ENCODE measurements around the gene ONECUT3.
"Not testable (repeated sequence)": the region's sequence is repeated elsewhere in the genome, so short reads cannot be mapped to it uniquely, and the experiment has no call there.

Gene ONECUT3

GRCh38 chr19:1756705-1757465, 3.6 kb downstream of the ONECUT3 start:
- DNase-seq = no peak

GRCh38 chr19:1757468-1758230, 4.3 kb downstream of the ONECUT3 start:
- no peak for DNase-seq

- no peak for DNase-seq
Measured at GRCh38 chr19:1758231-1758577, 4.9 kb downstream of the ONECUT3 start.

GRCh38 chr19:1758959-1759903, 5.9 kb downstream of the ONECUT3 start:
- no peak for DNase-seq

- no peak for DNase-seq
Measured at GRCh38 chr19:1760020-1760419, 6.7 kb downstream of the ONECUT3 start.

- not testable (repeated sequence) for DNase-seq
Measured at GRCh38 chr19:1760786-1761527, 7.7 kb downstream of the ONECUT3 start.

GRCh38 chr19:1761528-1762242, 8.4 kb downstream of the ONECUT3 start:
- no peak for DNase-seq

GRCh38 chr19:1762243-1763117, 9.2 kb downstream of the ONECUT3 start:
- no peak for DNase-seq

GRCh38 chr19:1763648-1764639, 10.6 kb downstream of the ONECUT3 start:
- no peak for DNase-seq

GRCh38 chr19:1764729-1765128, 11.4 kb downstream of the ONECUT3 start:
- DNase-seq = no peak

- no peak for DNase-seq
Measured at GRCh38 chr19:1765232-1765903, 12.1 kb downstream of the ONECUT3 start.

GRCh38 chr19:1765904-1766799, 12.8 kb downstream of the ONECUT3 start:
- DNase-seq = no peak

- no peak for DNase-seq
Measured at GRCh38 chr19:1766800-1767352, 13.6 kb downstream of the ONECUT3 start.

- peak; percentile 44 for DNase-seq
Measured at GRCh38 chr19:1767464-1767933, 14.2 kb downstream of the ONECUT3 start.

- DNase-seq = no peak
Measured at GRCh38 chr19:1768248-1768647, 14.9 kb downstream of the ONECUT3 start.

- no peak for DNase-seq
Measured at GRCh38 chr19:1768918-1769644, 15.8 kb downstream of the ONECUT3 start.

GRCh38 chr19:1769645-1769985, 16.3 kb downstream of the ONECUT3 start:
- DNase-seq = no peak
